ENCODE data around the gene IFI16. TPM values are rescaled to one million over a fixed set of nuclear protein-coding genes. Genes with fewer than 3 reads are reported as not detected.

Gene IFI16
- total and polyA plus RNA-seq, 2 of the 4 experiments (the other 2 are of a cell fraction) = 45.0 to 65.3 TPM

GRCh38 chr1:159090286-159091179, 80.8 kb downstream of the IFI16 start:
- H3K27ac ChIP-seq (ENCODE audit: insufficient read depth, low read length) = no peak overlapping the region
- ChIA-PET CTCF (no interaction called here), POLR2A (ENCODE audit: unreplicated experiment) (no interaction called here)
- H4K8ac ChIP-seq (ENCODE audit: low read depth in 2 of 2, low read length in 2 of 2) = peak overlapping the region in 1 of 2 experiments; percentile 8; a peak in 1 of 4 replicates
- H3K56ac ChIP-seq (ENCODE audit: extremely low read depth, insufficient read depth, low read length) = no peak overlapping the region
- no peak overlapping the region for H4K91ac ChIP-seq (ENCODE audit: insufficient read depth, low read depth, low read length)
- H3K9me1 ChIP-seq (ENCODE audit: insufficient read depth, low read length) = peaks cover 7% of the 10 kb centered on the region; the same call in 1 of the 2 replicates
- BruUV-seq (replicated peaks) = no TSS peak
- no peaks in the 10 kb centered on the region for H3K79me1 ChIP-seq (ENCODE audit: low read depth in 1 of 2, low read length in 2 of 2)
- H3K4me2 ChIP-seq (ENCODE audit: low read depth, low read length) = no peak overlapping the region; the same call in 1 of the 2 replicates
- H4K20me1 ChIP-seq (ENCODE audit: insufficient read depth, low read length) = no peaks in the 10 kb centered on the region
- no CpG with 5 or more reads among the region's 4 CpGs for WGBS, 2 experiments (ENCODE audit: extremely low coverage in 2 of 2, insufficient read length in 1 of 2)
- H2BK5ac ChIP-seq (ENCODE audit: low read depth, low read length, poor library complexity, severe bottlenecking) = no peak overlapping the region
- no peak overlapping the region for H3K4me3 ChIP-seq (ENCODE audit: insufficient read depth, low read depth, low read length)
- H3K36me3 ChIP-seq (ENCODE audit: control insufficient read depth, insufficient read depth, low read length) = no peaks in the 10 kb centered on the region
- no peak overlapping the region for H2AK9ac ChIP-seq (replicated peaks; ENCODE audit: low read depth, low read length, poor library complexity)
- no peak overlapping the region for H3K14ac ChIP-seq (replicated peaks; ENCODE audit: low read depth, low read length)
- H3K4me1 ChIP-seq (ENCODE audit: control insufficient read depth, insufficient read depth, low read length) = peaks cover 12% of the 10 kb centered on the region
- H3K9ac ChIP-seq (ENCODE audit: low read depth, low read length) = no peak overlapping the region
- ATAC-seq (ENCODE audit: low read depth) (no peak), DNase-seq (peak; percentile 47)
- intact Hi-C loops (cut with micrococcal nuclease) = no loop called here
- in situ Hi-C loops (cut with MboI; ENCODE audit: low sequenced_read_pairs) = no loop called here
- H3K18ac ChIP-seq (ENCODE audit: low read depth, low read length) = no peak overlapping the region
- no peak overlapping the region for H4K5ac ChIP-seq (ENCODE audit: low read depth, low read length)
- no peak overlapping the region for H3K23ac ChIP-seq (ENCODE audit: low read depth, low read length)
- H2BK15ac ChIP-seq (ENCODE audit: low read depth, low read length) = peak overlapping the region; percentile 82; the same call in 2 of the 3 replicates
- peaks cover 2% of the 10 kb centered on the region; the same call in 1 of the 2 replicates for H3K27me3 ChIP-seq (ENCODE audit: control insufficient read depth, insufficient read depth, low read length)
- H2AK5ac ChIP-seq (ENCODE audit: low read depth, low read length) = no peak overlapping the region; the same call in 1 of the 2 replicates
- no peaks in the 10 kb centered on the region for H3K9me3 ChIP-seq (ENCODE audit: control insufficient read depth, insufficient read depth, low read length)
- no peak overlapping the region for H3K4ac ChIP-seq (ENCODE audit: low read depth, low read length)
- no peak overlapping the region for H2AFZ ChIP-seq (replicated peaks; ENCODE audit: low read length, poor library complexity)
- H2BK120ac ChIP-seq (ENCODE audit: low read depth, low read length) = no peak overlapping the region
- TF ChIP-seq SMC3 (IDR thresholded peaks at IDR 0.05; ENCODE audit: low read depth, low read length) = no peak
- no peak overlapping the region for H2BK20ac ChIP-seq (ENCODE audit: low read depth, low read length)
- dilution Hi-C loops (cut with HindIII; ENCODE audit: low sequenced_read_pairs, unreplicated experiment) = no loop called here
